ENCODE data around the gene PRKD3.
"Not testable (repeated sequence)": the region's sequence is repeated elsewhere in the genome, so short reads cannot be mapped to it uniquely, and the experiment has no call there.

Gene PRKD3

DNA sequence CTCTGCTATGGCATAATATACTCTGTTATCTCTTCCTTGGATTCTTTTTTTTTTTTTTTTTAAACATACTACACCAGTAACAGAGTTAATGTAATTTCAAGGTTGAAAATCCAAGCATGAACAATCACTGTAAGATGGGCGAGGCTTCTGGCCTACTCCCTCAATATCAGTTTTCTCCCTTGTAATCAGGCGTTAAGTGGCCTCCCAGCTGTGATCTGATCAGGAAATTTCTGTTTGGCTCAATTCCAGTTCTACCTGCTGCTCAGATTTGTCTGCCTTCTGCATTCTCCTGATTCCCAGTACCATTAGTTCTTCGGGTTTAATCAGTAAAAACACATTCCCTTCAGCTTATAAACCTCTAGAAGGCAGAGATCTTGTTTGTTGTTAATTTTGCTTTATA, 18.6 kb downstream of the PRKD3 start:
- DNase-seq = no peak

DNA sequence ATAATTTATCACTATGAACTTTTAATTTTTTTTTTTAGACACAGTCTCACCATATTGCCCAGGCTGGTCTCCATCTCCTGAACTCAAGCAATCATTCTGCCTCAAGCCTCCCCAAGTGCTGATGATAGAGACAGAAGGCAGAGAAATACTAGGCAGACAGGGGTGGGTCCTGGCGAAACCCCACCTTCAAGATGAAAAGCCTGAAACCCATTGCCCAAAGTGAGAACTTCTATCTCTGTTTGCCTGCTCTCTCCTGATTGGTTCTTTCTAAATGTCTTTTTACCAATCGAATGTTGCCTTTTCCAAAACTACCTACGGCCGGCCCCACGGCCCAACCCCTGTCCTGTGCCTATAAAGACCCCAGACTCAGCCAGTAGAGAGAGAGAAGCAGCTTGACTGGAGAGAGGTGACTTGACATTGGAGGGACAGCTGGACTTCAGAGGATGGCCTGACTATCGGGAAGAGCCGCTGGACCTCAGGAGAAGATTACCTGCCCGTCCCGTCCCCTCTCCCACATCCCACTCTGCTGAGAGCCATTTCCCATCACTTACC, 21.9 kb downstream of the PRKD3 start:
- no peak for DNase-seq

GRCh38 chr2:37301408-37301807, 23.2 kb downstream of the PRKD3 start:
- no peak for DNase-seq

- DNase-seq = no peak
These were observed 24.1 kb downstream of the PRKD3 start for GRCh38 chr2:37300578-37300977.

GRCh38 chr2:37300146-37300545, 24.5 kb downstream of the PRKD3 start:
- no peak for DNase-seq

DNA sequence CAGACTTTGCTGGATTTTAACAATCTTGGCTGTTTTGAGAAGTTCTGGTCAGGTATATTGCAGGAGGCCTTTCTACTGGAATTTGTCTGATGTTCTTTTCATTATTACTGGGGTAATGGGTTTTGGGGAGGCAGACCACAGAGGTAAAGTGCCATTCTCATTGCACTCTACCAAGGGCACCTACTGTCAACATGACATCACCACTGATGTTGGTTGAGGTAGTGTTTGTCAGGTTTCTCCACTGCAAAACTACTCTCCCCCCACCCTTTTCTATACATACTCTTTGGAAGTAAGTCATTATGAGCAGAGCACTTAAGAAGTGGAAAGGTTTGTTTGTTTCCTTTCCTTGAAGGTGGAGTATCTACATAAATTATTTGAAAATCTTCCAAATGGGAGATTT, 27.0 kb downstream of the PRKD3 start:
- DNase-seq = no peak

- DNase-seq = no peak
These were observed 29.1 kb downstream of the PRKD3 start for GRCh38 chr2:37295469-37296073.

DNA sequence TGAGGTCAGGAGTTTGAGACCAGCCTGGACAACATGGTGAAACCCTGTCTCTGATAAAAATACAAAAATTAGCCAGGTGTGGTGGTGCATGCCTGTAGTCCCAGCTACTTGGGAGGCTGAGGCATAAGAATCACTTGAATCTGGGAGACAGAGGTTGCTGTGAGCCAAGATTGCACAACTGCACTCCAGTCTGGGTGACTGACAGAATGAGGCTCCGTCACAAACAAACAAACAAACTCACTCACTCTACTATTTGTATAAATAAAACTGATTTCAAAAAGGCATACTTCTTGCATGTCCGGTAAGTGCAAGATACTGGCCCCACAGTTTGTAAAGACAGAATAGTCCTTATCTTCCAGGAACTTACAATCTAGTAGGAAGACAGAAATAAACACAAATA, 29.8 kb downstream of the PRKD3 start:
- not testable (repeated sequence) for DNase-seq

- no peak for DNase-seq
These were observed 33.0 kb downstream of the PRKD3 start for GRCh38 chr2:37291680-37292079.

- DNase-seq = no peak
These were observed 36.7 kb downstream of the PRKD3 start for GRCh38 chr2:37287966-37288365.

- no peak for DNase-seq
These were observed 40.3 kb downstream of the PRKD3 start for GRCh38 chr2:37284381-37284780.

GRCh38 chr2:37283207-37283606, 41.4 kb downstream of the PRKD3 start:
- DNase-seq = no peak

DNA sequence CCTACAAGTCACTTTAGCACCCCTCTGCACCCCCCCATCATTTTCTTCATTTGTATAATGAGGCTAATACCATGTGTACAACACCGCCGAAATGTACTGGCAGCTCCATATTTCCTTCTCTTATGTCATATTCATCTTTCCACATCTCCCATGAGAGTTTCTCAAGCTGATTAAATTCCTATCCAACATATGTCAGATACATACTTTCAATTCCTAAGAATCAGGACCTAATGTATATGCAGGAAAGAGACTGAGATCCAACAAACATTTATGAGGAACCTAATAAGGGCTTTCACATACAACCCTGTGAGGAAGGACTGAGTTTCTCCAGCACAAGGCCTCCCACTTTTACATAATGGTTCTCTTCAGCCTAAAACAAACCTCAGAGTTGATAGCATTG, 41.9 kb downstream of the PRKD3 start:
- no peak for DNase-seq

DNA sequence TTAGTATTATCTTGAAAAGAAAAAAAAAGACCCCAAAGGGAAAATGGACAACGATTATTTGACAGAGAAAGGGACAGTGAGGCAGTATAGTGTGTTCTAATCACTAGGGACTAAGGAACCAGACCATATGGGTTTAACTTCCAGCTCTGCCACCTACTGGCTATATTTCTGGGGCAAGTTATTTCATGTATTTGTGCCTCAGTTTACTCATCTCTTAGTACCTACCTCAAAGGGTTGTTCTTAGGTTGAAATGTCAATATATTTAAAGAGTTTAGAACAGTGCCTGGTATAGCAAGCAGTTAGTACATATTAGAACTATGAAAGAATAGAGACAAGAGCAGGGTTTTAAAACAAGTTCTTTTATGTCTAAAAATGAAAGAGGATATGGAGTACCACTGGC, 42.7 kb downstream of the PRKD3 start:
- no peak for DNase-seq

- no peak for DNase-seq
These were observed 48.3 kb downstream of the PRKD3 start for GRCh38 chr2:37276291-37276690.

All from CD4-positive, alpha-beta T cell treated with Interleukin-4 for 4 hours (primary cell).